Subcutaneous preadipocyte (primary cell): ENCODE measurements around the gene ATF7IP2. TPM values are rescaled to one million over a fixed set of nuclear protein-coding genes. Genes with fewer than 3 reads are reported as not detected.

ENCODE experiments used
- small RNA-seq: library from RNA; depleted of rRNA; stranded (forward); fragments of <200 nt; gene quantifications from one replicate; pipeline ENCODE3, GENCODE V24; 2012
- total RNA-seq: library from RNA; depleted of rRNA; stranded (reverse); fragments of >200 nt; gene quantifications from 2 replicates; pipeline ENCODE4 v1.2.3, GENCODE V29; 2012

ATF7IP2 gene
- 2.5 and 4.0 TPM in 2 replicates for total RNA-seq

DNA sequence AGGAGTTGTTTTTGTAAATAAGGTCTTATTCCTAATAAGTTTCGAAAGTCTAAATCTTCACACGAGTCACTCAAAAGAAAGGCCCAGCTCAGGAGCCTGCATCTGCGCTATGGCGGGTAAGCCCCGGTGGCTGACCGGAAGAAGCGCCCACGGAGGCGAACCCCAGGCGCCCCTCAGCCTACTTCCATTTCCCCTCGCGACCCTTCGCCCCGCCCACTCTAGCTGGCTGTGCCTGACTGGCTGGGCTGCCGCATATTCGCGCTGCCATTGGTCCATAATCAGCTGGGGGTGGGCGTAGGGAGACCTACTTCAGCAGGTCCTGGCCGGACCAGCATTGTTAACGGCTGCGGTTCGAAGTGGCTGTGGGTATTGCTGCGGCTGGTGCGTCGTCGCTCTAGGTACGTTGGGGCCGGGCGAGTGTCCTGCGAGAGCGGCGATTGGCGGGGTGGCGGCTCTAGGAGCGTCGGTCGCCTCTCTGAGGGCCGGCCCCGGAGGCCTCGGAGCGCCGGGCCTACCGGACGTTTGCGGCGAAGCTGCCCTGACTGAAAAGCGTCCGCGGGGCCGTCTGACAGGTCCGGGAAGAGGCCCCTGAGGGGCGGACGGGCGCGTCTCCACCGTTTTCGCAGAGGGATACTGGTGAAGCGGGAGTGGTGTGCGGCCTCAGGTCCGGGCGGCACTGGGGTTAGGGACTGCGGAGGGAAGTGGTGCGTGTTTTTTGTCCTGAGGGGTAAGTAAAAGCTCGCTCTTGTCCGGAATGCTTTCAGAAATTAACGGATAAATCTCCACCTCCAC is at the start of gene ATF7IP2:
ATF7IP2 (plus strand) TSS at position 337 of the 792 bp plus-strand sequence. CDS start 44,560 bp downstream, outside the sequence.

Small RNA genes within 50 kb of the gene (small RNA-seq; reads per million reads assigned to genes)
- not detected for gene RNU6-633P

Other genes with a start within 250 kb of the ATF7IP2 start
- under 0.01 and 1.1 TPM in 2 replicates for gene GRIN2A, start 203.6 kb upstream of the ATF7IP2 start, total RNA-seq
- gene EMP2, start 194.5 kb downstream of the ATF7IP2 start, total RNA-seq: 25.0 and 29.5 TPM in 2 replicates